HCT116 (cell line): ENCODE measurements around the gene NALCN. TPM values are rescaled to one million over a fixed set of nuclear protein-coding genes. Genes with fewer than 3 reads are reported as not detected.

ENCODE experiments used
- ATAC-seq: fragments of 200-7000 bp; cut with Tn5 transposase; 2 replicates; pipeline ENCODE4 v1.9.1; 2020; ENCODE audit warnings: mild to moderate bottlenecking, moderate library complexity
- BruUV-seq: library from RNA; stranded (reverse); fragments of 400-500 nt; replicated peaks from 2 replicates; lab custom pipeline; 2021; lab: Mats Ljungman, UMichigan
- CTCF ChIA-PET: fragments of 300-600 bp; sonication (Branson Sonifier 250); formaldehyde crosslinking; loops from one replicate; lab custom pipeline; 2021; ENCODE audit warnings: antibody characterized with exemption; lab: Charles Lee
- POLR2A ChIA-PET: fragments of 300-600, 350-600 bp; sonication (Branson Sonifier 250); formaldehyde crosslinking; loops from one replicate; lab custom pipeline; 2021; ENCODE audit warnings: antibody characterized with exemption; lab: Charles Lee
- RAD21 ChIA-PET, 2 experiments: fragments of 300-600 bp; sonication (Branson Sonifier 250); formaldehyde crosslinking; loops; one replicate each; lab custom pipeline; 2023; ENCODE audit warnings: low total read pairs in 2 of 2; ENCODE audit not compliant: uncharacterized antibody in 2 of 2, unreplicated experiment in 2 of 2, low non-redundant PET in 1 of 2; lab: Charles Lee
- DNase-seq: peaks from one replicate; pipeline ENCODE4 v3.0.0-alpha.2; 2010; ENCODE audit warnings: low read depth, low spot score
- H2AFZ ChIP-seq: fragments of 200-600 bp; shearing (Covaris generic), sonication (generic); 2 replicates; pipeline ENCODE4 v1.6.1; 2017; ENCODE audit warnings: low read depth, mixed run types, mixed read lengths, antibody characterized with exemption, low read length; ENCODE audit not compliant: poor library complexity, severe bottlenecking
- H3K27ac ChIP-seq: 2 replicates; pipeline ENCODE4 v1.5.1; 2012; ENCODE audit warnings: low read depth, low read length
- H3K27me3 ChIP-seq: fragments of 200-600 bp; sonication (generic); 2 replicates; pipeline ENCODE4 v1.6.1; 2016; ENCODE audit warnings: mixed run types, low read length, mixed read lengths; ENCODE audit not compliant: insufficient read depth
- H3K36me3 ChIP-seq, 2 experiments: fragments of 200-500 bp in 1 of 2; fragments of 200-600 bp in 1 of 2; sonication (Bioruptor generic) in 1 of 2; sonication (generic) in 1 of 2; 2 replicates each; pipeline versions ENCODE4 v1.5.1 to v1.6.1; 2014 to 2016; ENCODE audit warnings: low read length in 2 of 2, inconsistent platforms in 1 of 2, mixed read lengths in 1 of 2, mixed run types in 1 of 2; ENCODE audit not compliant: insufficient read depth in 2 of 2, control insufficient read depth in 1 of 2
- H3K4me1 ChIP-seq, 2 experiments: fragments of 200-600 bp in 1 of 2; sonication (generic) in 1 of 2; 2 replicates each; pipeline versions ENCODE4 v1.5.1 to v1.6.1; 2012 to 2017; ENCODE audit warnings: low read length in 2 of 2, inconsistent platforms in 1 of 2, mild to moderate bottlenecking in 1 of 2, mixed read lengths in 1 of 2, mixed run types in 1 of 2, moderate library complexity in 1 of 2; ENCODE audit not compliant: insufficient read depth in 2 of 2, control insufficient read depth in 1 of 2
- H3K4me2 ChIP-seq: fragments of 200-600 bp; sonication (generic); 2 replicates; pipeline ENCODE4 v1.6.1; 2017; ENCODE audit warnings: mixed run types, low read length, mixed read lengths
- H3K4me3 ChIP-seq, 2 experiments: fragments of 200-600 bp in 1 of 2; sonication (generic) in 1 of 2; replicated peaks in 1 of 2; 2 replicates each; pipeline ENCODE4 v1.5.1; 2011 to 2016; ENCODE audit warnings: low read length in 2 of 2, control low read depth in 1 of 2, low read depth in 1 of 2, mild to moderate bottlenecking in 1 of 2, mixed read lengths in 1 of 2, mixed run types in 1 of 2
- H3K79me2 ChIP-seq: fragments of 200-600 bp; sonication (generic); 2 replicates; pipeline ENCODE4 v1.6.1; 2017; ENCODE audit warnings: mild to moderate bottlenecking, mixed run types, low read length, moderate library complexity, mixed read lengths; ENCODE audit not compliant: insufficient read depth
- H3K9ac ChIP-seq: fragments of 200-600 bp; sonication (generic); 2 replicates; pipeline ENCODE4 v1.6.1; 2016; ENCODE audit warnings: low read length, mixed read lengths
- H3K9me2 ChIP-seq: fragments of 200-600 bp; sonication (generic), shearing (Covaris generic); 2 replicates; pipeline ENCODE4 v1.6.1; 2017; ENCODE audit warnings: mixed run types, mild to moderate bottlenecking, moderate library complexity; ENCODE audit not compliant: insufficient read depth
- H3K9me3 ChIP-seq, 2 experiments: fragments of 200-500 bp in 1 of 2; fragments of 200-600 bp in 1 of 2; sonication (Bioruptor generic) in 1 of 2; sonication (generic) in 1 of 2; 2 replicates each; pipeline ENCODE4 v1.6.1; 2014 to 2017; ENCODE audit warnings: low read length in 2 of 2, mixed read lengths in 2 of 2, inconsistent platforms in 1 of 2, low read depth in 1 of 2, mild to moderate bottlenecking in 1 of 2, mixed run types in 1 of 2, moderate library complexity in 1 of 2; ENCODE audit not compliant: control insufficient read depth in 1 of 2, insufficient read depth in 1 of 2
- H4K20me1 ChIP-seq: fragments of 200-600 bp; sonication (generic), shearing (Covaris generic); 2 replicates; pipeline ENCODE4 v1.6.1; 2017; ENCODE audit warnings: mixed run types, mild to moderate bottlenecking, moderate library complexity; ENCODE audit not compliant: insufficient read depth
- CBX3 ChIP-seq: IDR thresholded peaks from 2 replicates; pipeline ENCODE4 v1.6.1; 2012; ENCODE audit warnings: low read depth
- CEBPB ChIP-seq: IDR thresholded peaks from 2 replicates; pipeline ENCODE4 v1.6.1; 2012; ENCODE audit warnings: low read depth
- EZH2phosphoT487 ChIP-seq: fragments of 200-600 bp; IDR thresholded peaks from 2 replicates; pipeline ENCODE4 v1.6.1; 2018; ENCODE audit warnings: antibody characterized with exemption, borderline replicate concordance
- RAD21 ChIP-seq: IDR thresholded peaks from 2 replicates; pipeline ENCODE4 v1.6.1; 2012; ENCODE audit warnings: low read depth, mild to moderate bottlenecking
- SIN3A ChIP-seq: IDR thresholded peaks from 2 replicates; pipeline ENCODE4 v1.6.1; 2012; ENCODE audit warnings: low read depth
- SP1 ChIP-seq: IDR thresholded peaks from 2 replicates; pipeline ENCODE4 v1.6.1; 2012; ENCODE audit warnings: low read depth
- TCF7L2 ChIP-seq: IDR thresholded peaks from 2 replicates; pipeline ENCODE4 v1.7.0; 2011; ENCODE audit warnings: borderline replicate concordance, inconsistent platforms; ENCODE audit not compliant: insufficient read depth, insufficient read length; ENCODE audit errors: extremely low read depth
- intact Hi-C: fragments of 100-400 bp; cut with micrococcal nuclease; formaldehyde crosslinking; loops from 2 replicates; pipeline ENCODE4 v1.10.0; 2022
- total RNA-seq: library from RNA; stranded (reverse); gene quantifications from one replicate; pipeline ENCODE4 v1.2.1, GENCODE V29; 2021; ENCODE audit not compliant: unreplicated experiment
- TF ChIP-seq, protein P1 (sequence below): IDR thresholded peaks from 2 replicates; pipeline ENCODE4 v1.6.1; 2012; ENCODE audit warnings: low read depth
- TF ChIP-seq, protein P2 (sequence below): IDR thresholded peaks from 2 replicates; pipeline ENCODE4 v1.6.1; 2012

The NALCN gene
- total RNA-seq, 1 experiment from 2014 or later, result not detected

DNA sequence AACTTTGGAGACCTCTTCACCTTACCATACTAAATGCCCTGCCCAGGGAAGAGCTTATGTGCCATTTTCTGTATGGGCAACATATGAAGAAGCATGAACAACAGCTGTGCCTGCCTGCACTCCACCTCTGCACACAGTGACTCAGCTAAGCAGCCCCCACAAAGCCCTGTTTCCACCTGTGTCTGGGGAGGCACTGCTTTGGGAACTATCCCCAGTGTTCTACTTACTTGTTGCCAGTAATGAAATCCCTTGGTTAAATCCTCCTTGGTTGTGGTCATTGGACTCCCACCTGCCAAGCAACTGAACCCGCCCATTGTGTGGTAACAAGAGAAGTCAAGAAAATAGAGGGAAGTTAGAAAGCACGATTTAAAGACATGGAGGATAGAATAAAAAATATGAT lies 84.6 kb downstream of the NALCN start (continued):
- TF ChIP-seq, protein P1, sequence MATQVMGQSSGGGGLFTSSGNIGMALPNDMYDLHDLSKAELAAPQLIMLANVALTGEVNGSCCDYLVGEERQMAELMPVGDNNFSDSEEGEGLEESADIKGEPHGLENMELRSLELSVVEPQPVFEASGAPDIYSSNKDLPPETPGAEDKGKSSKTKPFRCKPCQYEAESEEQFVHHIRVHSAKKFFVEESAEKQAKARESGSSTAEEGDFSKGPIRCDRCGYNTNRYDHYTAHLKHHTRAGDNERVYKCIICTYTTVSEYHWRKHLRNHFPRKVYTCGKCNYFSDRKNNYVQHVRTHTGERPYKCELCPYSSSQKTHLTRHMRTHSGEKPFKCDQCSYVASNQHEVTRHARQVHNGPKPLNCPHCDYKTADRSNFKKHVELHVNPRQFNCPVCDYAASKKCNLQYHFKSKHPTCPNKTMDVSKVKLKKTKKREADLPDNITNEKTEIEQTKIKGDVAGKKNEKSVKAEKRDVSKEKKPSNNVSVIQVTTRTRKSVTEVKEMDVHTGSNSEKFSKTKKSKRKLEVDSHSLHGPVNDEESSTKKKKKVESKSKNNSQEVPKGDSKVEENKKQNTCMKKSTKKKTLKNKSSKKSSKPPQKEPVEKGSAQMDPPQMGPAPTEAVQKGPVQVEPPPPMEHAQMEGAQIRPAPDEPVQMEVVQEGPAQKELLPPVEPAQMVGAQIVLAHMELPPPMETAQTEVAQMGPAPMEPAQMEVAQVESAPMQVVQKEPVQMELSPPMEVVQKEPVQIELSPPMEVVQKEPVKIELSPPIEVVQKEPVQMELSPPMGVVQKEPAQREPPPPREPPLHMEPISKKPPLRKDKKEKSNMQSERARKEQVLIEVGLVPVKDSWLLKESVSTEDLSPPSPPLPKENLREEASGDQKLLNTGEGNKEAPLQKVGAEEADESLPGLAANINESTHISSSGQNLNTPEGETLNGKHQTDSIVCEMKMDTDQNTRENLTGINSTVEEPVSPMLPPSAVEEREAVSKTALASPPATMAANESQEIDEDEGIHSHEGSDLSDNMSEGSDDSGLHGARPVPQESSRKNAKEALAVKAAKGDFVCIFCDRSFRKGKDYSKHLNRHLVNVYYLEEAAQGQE, result no peak
- TF ChIP-seq TCF7L2 (no peak), EZH2phosphoT487 (no peak), SIN3A (no peak), CBX3 (no peak)

DNA sequence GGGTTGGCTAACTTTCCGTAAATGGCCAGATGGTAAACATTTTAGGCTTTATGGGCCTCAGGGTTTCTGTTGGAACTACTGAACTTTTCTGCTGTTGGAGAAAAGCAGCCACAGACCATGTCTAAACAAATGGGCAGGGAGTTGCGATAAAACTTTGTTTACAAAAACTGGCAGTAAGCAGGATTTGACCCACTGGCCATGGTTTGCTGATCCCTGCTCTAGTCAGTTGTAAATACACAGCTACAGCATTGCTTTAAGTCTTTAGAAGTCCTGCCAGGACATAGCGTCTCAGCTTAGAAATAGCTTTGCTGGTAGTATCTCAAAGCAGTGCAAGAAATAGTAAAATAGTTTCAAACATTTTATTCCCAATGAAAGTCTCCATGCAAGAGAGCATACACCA lies 88.4 kb downstream of the NALCN start:
- Histone ChIP-seq H4K20me1 (no peaks in the 10 kb centered on the region), H3K27me3 (no peaks in the 10 kb centered on the region), H3K9me3 (peaks cover 0 to 3% of the 10 kb centered on the region in 2 experiments; a peak in 1 of 4 replicates), H3K4me1 (no peaks in the 10 kb centered on the region), H2AFZ (no peak overlapping the region), H3K27ac (no peak overlapping the region), H3K79me2 (no peaks in the 10 kb centered on the region), H3K36me3 (no peaks in the 10 kb centered on the region), H3K4me2 (no peak overlapping the region), H3K4me3 (no peak overlapping the region), H3K9ac (no peak overlapping the region), H3K9me2 (no peaks in the 10 kb centered on the region)
- no TSS peak for BruUV-seq
- TF ChIP-seq, protein P2, sequence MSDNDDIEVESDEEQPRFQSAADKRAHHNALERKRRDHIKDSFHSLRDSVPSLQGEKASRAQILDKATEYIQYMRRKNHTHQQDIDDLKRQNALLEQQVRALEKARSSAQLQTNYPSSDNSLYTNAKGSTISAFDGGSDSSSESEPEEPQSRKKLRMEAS, result no peak
- TF ChIP-seq SP1, result no peak
- no peak for TF ChIP-seq RAD21
- no peak for TF ChIP-seq CEBPB
- TF ChIP-seq EZH2phosphoT487, result no peak
- DNase-seq, result no peak
- ATAC-seq, result no peak
- POLR2A ChIA-PET, result no interaction called here
- CTCF ChIA-PET, result no interaction called here
- RAD21 ChIA-PET, result no interaction called here
- intact Hi-C loops, result no loop called here
